ENCODE data around the gene SVIP.

The SVIP gene

DNA sequence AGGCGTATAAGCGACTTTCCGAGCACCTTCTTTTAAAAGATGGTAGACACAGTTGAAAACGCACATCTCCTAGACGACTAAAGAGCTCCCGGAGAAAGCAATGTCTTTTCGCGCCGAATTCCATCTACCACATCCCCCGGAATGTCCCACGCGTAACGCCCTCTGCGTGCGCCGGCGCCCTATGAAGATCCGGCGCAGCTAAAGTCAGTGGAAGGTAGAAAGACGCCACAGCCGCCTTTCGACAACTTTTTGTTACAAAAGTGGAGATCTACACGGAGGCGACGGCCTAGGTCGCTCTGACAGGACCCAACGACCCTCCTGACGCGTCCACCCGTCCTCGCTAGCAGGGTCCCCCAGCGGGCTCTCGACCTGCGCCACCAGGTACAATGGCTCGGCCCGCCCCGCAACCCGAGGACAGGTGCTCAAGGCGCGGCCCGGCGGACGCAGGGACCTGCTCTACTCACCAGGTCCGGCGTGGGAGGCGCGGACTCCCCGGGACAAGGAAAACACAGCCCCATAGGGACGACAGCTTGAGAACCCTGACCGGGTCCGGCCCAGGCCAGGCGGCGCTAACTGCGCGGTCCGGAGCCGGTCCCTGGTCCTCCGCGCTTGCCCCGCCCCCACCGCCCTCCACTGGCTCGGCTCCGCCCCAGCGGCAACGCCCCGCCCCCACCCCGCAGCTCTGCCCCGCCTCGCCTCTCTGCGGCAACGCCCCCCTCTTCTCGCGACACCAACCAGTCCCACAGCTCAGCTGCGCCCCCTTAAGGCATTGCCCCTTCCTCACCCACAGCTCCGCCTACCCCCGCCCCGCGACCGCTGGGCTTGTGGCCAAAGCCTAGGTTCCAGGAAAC, at the start of gene SVIP:
Gene SVIP, minus strand, starts transcription at position 571 of the 851 bp plus-strand sequence. Its CDS starts 53 bp downstream, at position 518.
- Mint-ChIP-seq H3K27me3 (no peaks in the 10 kb centered on the region), H3K27ac (peak within 1 kb of the TSS; percentile 90), H3K4me3 (peak within 1 kb of the TSS; percentile 94), H3K4me1 (ENCODE audit: low read depth) (peaks cover 19% of the 10 kb centered on the region), H3K36me3 (peaks cover 3% of the 10 kb centered on the region), H3K9me3 (ENCODE audit: low read depth) (no peaks in the 10 kb centered on the region)

GRCh38 chr11:22878604-22879003, 49.0 kb upstream of the SVIP start:
- H3K4me3 Mint-ChIP-seq = no peak overlapping the region
- no peaks in the 10 kb centered on the region for H3K36me3 Mint-ChIP-seq
- no peaks in the 10 kb centered on the region for H3K9me3 Mint-ChIP-seq (ENCODE audit: low read depth)
- no peaks in the 10 kb centered on the region for H3K27me3 Mint-ChIP-seq
- no peaks in the 10 kb centered on the region for H3K4me1 Mint-ChIP-seq (ENCODE audit: low read depth)
- H3K27ac Mint-ChIP-seq = no peak overlapping the region

GRCh38 chr11:22878039-22878438, 48.4 kb upstream of the SVIP start:
- Mint-ChIP-seq H3K4me3 (no peak overlapping the region), H3K27ac (no peak overlapping the region), H3K27me3 (no peaks in the 10 kb centered on the region), H3K9me3 (ENCODE audit: low read depth) (no peaks in the 10 kb centered on the region), H3K4me1 (ENCODE audit: low read depth) (no peaks in the 10 kb centered on the region), H3K36me3 (no peaks in the 10 kb centered on the region)

DNA sequence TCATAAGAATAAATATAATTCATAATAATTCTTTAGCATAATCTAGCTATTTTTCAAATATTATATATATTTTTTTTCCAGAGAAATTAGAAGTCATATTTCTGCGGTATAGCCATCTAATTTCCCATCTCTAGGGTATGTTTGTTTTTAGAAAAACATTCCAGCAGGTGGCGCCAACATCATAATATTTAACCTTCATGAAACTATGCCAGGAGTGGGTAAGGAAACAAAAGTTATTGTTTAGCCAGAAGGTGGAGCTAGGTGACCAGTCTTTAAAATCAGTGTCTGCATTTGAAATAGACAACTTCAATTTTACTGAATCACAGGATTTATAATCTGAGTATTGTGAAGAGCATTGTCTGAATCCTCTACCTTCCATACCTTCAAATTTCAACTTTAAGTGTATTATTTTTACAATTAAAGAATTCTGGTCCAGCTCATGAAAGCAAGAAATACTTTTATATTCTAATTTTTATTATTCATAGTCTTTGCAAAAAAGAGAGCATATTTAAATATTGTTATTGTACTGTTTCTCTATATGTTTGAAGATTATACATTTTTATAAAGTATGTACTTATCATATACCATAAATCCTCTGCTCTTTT, 46.4 kb upstream of the SVIP start:
- Mint-ChIP-seq H3K4me1 (ENCODE audit: low read depth) (no peaks in the 10 kb centered on the region), H3K9me3 (ENCODE audit: low read depth) (no peaks in the 10 kb centered on the region), H3K27me3 (no peaks in the 10 kb centered on the region), H3K4me3 (no peak overlapping the region), H3K27ac (no peak overlapping the region), H3K36me3 (no peaks in the 10 kb centered on the region)

DNA sequence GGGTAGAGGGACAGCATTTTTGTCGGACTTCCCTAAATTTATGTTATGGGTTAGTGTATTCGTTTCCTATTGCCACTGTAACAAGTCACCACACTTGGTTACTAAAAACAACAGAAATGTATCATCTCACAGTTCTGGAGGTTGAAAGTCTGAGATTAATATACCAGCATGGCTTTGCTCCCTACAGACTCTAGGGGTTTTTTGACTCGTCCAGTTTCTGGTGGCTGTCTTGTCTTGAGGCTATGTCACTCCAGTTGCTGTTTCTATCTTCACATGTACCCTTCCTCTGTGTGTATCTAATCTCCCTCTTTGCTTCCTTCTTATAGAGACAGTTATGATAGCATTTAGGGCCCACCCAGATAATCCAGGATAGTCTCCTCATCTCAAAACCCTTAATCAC, 39.7 kb upstream of the SVIP start:
- Mint-ChIP-seq H3K27me3 (no peaks in the 10 kb centered on the region), H3K36me3 (peaks cover 6% of the 10 kb centered on the region), H3K9me3 (ENCODE audit: low read depth) (no peaks in the 10 kb centered on the region), H3K4me1 (ENCODE audit: low read depth) (no peaks in the 10 kb centered on the region), H3K27ac (no peak overlapping the region), H3K4me3 (no peak overlapping the region)

DNA sequence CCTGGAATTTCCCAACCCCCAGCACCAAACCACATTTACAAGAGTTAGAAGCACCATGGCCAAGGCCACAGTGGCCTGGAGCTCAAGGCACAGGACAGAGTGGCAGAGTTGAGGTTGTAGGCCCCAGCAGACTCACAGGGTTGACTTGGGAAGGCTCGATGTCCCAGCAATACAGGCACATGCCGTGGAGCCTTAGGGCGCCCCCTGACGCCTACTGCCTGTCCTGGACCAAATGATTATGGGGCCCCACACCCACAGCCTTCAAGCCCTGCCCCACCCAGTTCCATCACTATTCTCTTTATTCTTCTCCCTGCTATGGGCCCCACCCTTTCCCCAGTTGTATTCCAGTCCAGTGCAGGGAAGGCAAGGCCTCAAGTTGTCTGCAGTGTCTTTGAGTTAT, 30.6 kb upstream of the SVIP start, which contains the start of gene CCDC179:
Gene CCDC179, minus strand, starts transcription at position 234 of the 400 bp plus-strand sequence. Its CDS starts 53 bp downstream, at position 181.
- Mint-ChIP-seq H3K4me1 (ENCODE audit: low read depth) (no peaks in the 10 kb centered on the region), H3K27me3 (no peaks in the 10 kb centered on the region), H3K9me3 (ENCODE audit: low read depth) (no peaks in the 10 kb centered on the region)

GRCh38 chr11:22859756-22860155, 30.2 kb upstream of the SVIP start:
- Mint-ChIP-seq H3K27ac (no peak overlapping the region), H3K4me1 (ENCODE audit: low read depth) (no peaks in the 10 kb centered on the region), H3K4me3 (no peak overlapping the region), H3K27me3 (no peaks in the 10 kb centered on the region), H3K9me3 (ENCODE audit: low read depth) (no peaks in the 10 kb centered on the region), H3K36me3 (peaks cover 17% of the 10 kb centered on the region)

More for the DNA sequence above, 30.6 kb upstream of the SVIP start, which contains the start of gene CCDC179:
- Mint-ChIP-seq H3K36me3 (peaks cover 18% of the 10 kb centered on the region), H3K4me3 (no peak within 1 kb of the TSS), H3K27ac (no peak within 1 kb of the TSS)

DNA sequence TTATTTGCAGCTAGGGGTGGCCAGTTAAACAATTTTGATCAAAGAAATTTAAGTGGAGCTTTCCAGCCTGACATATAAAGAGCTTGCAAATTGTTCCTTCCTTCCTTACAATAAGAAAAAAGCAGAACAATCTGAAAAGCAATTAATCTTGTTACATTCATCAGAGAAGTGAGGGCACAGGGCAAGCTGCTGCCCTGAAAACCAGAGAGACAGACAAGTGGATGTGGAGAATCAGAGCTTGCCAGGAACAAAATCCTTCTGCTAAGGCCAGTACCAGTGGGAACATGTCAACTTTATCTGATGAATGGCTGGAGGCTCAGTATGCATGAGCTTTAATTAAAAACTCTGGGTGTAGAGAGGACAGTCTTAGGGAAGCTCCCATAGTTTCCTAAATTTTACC, 21.9 kb upstream of the SVIP start:
- H3K4me3 Mint-ChIP-seq = no peak overlapping the region
- no peaks in the 10 kb centered on the region for H3K4me1 Mint-ChIP-seq (ENCODE audit: low read depth)

DNA sequence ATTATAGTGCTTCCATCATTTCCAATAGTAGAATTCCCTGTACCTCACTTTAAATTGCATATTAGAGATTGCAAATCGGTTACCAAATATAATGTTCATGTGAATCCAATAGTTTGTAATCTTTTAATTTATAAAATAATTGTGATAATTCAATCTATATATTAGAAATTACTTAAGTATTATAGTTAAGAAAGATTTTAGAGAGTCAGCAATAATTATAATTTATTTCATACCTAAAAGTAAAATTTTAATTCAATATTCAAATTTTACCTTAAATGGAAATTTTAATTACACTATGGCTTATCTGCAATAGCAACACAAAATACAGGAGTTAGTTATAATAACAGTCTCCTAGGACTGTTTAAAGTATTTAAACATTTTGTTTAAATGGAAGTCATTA, 17.1 kb upstream of the SVIP start:
- H3K27ac Mint-ChIP-seq = no peak overlapping the region
- no peaks in the 10 kb centered on the region for H3K9me3 Mint-ChIP-seq (ENCODE audit: low read depth)
- H3K4me1 Mint-ChIP-seq (ENCODE audit: low read depth) = no peaks in the 10 kb centered on the region
- H3K27me3 Mint-ChIP-seq = no peaks in the 10 kb centered on the region
- H3K4me3 Mint-ChIP-seq = no peak overlapping the region
- H3K36me3 Mint-ChIP-seq = peaks cover 18% of the 10 kb centered on the region

More for the DNA sequence above, 21.9 kb upstream of the SVIP start:
- H3K36me3 Mint-ChIP-seq = peaks cover 15% of the 10 kb centered on the region
- peaks cover 4% of the 10 kb centered on the region for H3K9me3 Mint-ChIP-seq (ENCODE audit: low read depth)
- H3K27me3 Mint-ChIP-seq = no peaks in the 10 kb centered on the region
- H3K27ac Mint-ChIP-seq = no peak overlapping the region

DNA sequence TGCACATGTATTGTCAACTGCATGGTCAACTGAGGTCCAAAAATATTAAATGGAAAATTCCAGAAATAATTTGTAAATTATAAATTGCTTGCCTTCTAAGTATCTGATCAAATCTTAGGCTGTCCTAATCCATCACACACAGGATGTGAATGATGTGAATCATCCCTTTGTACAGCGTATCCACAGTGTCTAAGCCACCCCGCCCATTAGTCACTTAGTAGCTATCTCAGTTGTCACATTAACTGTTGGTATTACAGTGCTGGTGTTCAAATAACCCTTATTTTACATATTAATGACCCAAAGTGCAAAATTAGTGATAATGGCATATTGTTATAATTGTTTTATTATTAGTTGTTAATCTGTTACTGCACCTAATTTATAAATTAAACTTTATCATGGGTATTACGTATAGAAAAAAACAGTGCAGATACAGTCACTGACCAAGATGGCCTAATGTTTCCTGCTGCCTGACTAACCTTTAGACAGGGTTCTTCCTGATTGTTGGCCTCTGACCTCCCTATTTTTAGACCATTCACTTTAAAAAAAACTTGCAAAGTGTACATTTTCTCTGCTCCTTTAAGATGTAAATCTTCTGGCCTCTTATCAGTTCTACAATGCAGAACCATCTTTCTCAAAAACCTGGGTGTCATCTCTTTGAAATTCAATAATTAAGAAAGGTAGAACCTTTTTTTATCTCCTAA, 2.9 kb upstream of the SVIP start:
- no peaks in the 10 kb centered on the region for H3K9me3 Mint-ChIP-seq (ENCODE audit: low read depth)
- H3K4me3 Mint-ChIP-seq = no peak overlapping the region
- no peak overlapping the region for H3K27ac Mint-ChIP-seq
- peaks cover 14% of the 10 kb centered on the region for H3K4me1 Mint-ChIP-seq (ENCODE audit: low read depth)
- no peaks in the 10 kb centered on the region for H3K27me3 Mint-ChIP-seq
- no peaks in the 10 kb centered on the region for H3K36me3 Mint-ChIP-seq

- no peaks in the 10 kb centered on the region for H3K27me3 Mint-ChIP-seq
- H3K36me3 Mint-ChIP-seq = no peaks in the 10 kb centered on the region
- H3K9me3 Mint-ChIP-seq (ENCODE audit: low read depth) = no peaks in the 10 kb centered on the region
- peak overlapping the region; percentile 28 for H3K27ac Mint-ChIP-seq
- peak overlapping the region; percentile 94 for H3K4me3 Mint-ChIP-seq
- peaks cover 19% of the 10 kb centered on the region for H3K4me1 Mint-ChIP-seq (ENCODE audit: low read depth)
These were observed 447 bp upstream of the SVIP start for GRCh38 chr11:22830082-22830414.

GRCh38 chr11:22828373-22828772, 1.2 kb downstream of the SVIP start:
- Mint-ChIP-seq H3K4me3 (peak overlapping the region; percentile 94), H3K9me3 (ENCODE audit: low read depth) (no peaks in the 10 kb centered on the region)

GRCh38 chr11:22822203-22822602, 7.4 kb downstream of the SVIP start:
- Mint-ChIP-seq H3K4me3 (no peak overlapping the region), H3K9me3 (ENCODE audit: low read depth) (peaks cover 8% of the 10 kb centered on the region), H3K27me3 (no peaks in the 10 kb centered on the region), H3K36me3 (peaks cover 46% of the 10 kb centered on the region), H3K27ac (no peak overlapping the region), H3K4me1 (ENCODE audit: low read depth) (peaks cover 3% of the 10 kb centered on the region)

More at GRCh38 chr11:22828373-22828772, 1.2 kb downstream of the SVIP start:
- H3K36me3 Mint-ChIP-seq = peaks cover 8% of the 10 kb centered on the region
- H3K27me3 Mint-ChIP-seq = no peaks in the 10 kb centered on the region
- peaks cover 19% of the 10 kb centered on the region for H3K4me1 Mint-ChIP-seq (ENCODE audit: low read depth)
- H3K27ac Mint-ChIP-seq = peak overlapping the region; percentile 90

GRCh38 chr11:22809893-22810292, 19.7 kb downstream of the SVIP start:
- Mint-ChIP-seq H3K27ac (no peak overlapping the region), H3K36me3 (peaks cover 5% of the 10 kb centered on the region), H3K27me3 (peaks cover 3% of the 10 kb centered on the region), H3K4me1 (ENCODE audit: low read depth) (no peaks in the 10 kb centered on the region), H3K4me3 (no peak overlapping the region), H3K9me3 (ENCODE audit: low read depth) (peaks cover 23% of the 10 kb centered on the region)

DNA sequence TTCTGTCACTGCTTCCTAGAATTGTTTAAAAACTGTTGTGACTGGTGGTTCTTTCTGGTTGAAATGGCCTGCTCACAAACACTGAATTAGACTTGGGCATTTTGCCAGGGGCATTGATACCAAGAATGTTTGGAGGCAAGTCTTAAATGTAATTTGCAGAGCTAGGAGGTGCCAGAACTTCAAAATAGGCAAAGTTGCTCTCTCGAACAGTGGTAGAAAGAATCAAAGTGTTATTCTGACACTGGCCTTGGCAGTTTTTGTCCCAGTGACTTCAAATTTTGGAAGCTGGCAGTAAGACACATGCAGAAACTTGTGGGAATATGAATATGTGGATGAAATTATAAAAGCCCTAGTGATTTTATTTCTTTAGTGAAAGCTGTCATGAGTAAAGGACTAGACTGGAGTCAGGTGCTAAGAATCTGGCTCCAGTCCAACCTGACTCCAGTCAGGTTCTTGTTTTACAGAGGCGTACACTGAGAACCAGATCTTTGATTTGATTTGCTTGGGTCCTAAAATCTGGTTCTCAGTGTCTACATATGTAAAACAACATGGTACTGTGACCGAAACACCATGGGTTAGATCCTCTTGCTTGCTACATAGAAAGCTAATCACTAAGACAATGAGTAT, 20.9 kb downstream of the SVIP start:
- Mint-ChIP-seq H3K27me3 (peaks cover 3% of the 10 kb centered on the region), H3K4me1 (ENCODE audit: low read depth) (no peaks in the 10 kb centered on the region), H3K9me3 (ENCODE audit: low read depth) (peaks cover 13% of the 10 kb centered on the region), H3K27ac (no peak overlapping the region), H3K36me3 (peaks cover 1% of the 10 kb centered on the region), H3K4me3 (no peak overlapping the region)

All from activated naive CD8-positive, alpha-beta T cell (primary cell).